K562 (cell line): ENCODE measurements around the gene RHOBTB3. TPM values are rescaled to one million over a fixed set of nuclear protein-coding genes. Genes with fewer than 3 reads are reported as not detected.
"Not testable (repeated sequence)": the region's sequence is repeated elsewhere in the genome, so short reads cannot be mapped to it uniquely, and the experiment has no call there.

ENCODE experiments used
- ATAC-seq: fragments of 200-7000 bp; cut with Tn5 transposase; 3 replicates; pipeline ENCODE4 v1.9.1; 2020; ENCODE audit warnings: moderate library complexity
- BruUV-seq: library from RNA; stranded (reverse); fragments of 400-500 nt; replicated peaks from 2 replicates; lab custom pipeline; 2021; lab: Mats Ljungman, UMichigan
- CTCF ChIA-PET: fragments of 300-600 bp; formaldehyde crosslinking; extraction: SDS; loops from one replicate; lab custom pipeline; 2021; ENCODE audit warnings: low intra/inter-chr PET ratio; lab: Yijun Ruan, JAX
- POLR2A ChIA-PET: fragments of 300-600, 350-650 bp; sonication (Branson Sonifier 250); formaldehyde crosslinking; extraction: SDS; loops from one replicate; lab custom pipeline; 2021; ENCODE audit warnings: antibody characterized with exemption, inconsistent platforms; lab: Yijun Ruan, JAX
- DNase-seq, 4 experiments: peaks; one replicate each; pipeline versions ENCODE4 v3.0.0 to v3.0.0-alpha.2; 2011 to 2018; ENCODE audit warnings: low spot score in 3 of 4, mixed read lengths in 3 of 4; ENCODE audit errors: extremely low read depth in 1 of 4
- FAIRE-seq: peaks from 2 replicates; lab custom pipeline; 2011; peaks lifted over from hg19 to GRCh38; lab: Jason Lieb, UNC
- H2AFZ ChIP-seq: 2 replicates; pipeline ENCODE4 v1.6.0; 2011; ENCODE audit warnings: low read depth, low read length, control low read depth, inconsistent platforms
- H3K27ac ChIP-seq: fragments of 200-600 bp; 3 replicates; pipeline ENCODE4 v1.8.0; 2011; ENCODE audit warnings: low read depth, mild to moderate bottlenecking, control low read depth, inconsistent platforms, low read length, moderate library complexity, mixed read lengths; ENCODE audit errors: extremely low read depth
- H3K27me3 ChIP-seq, 2 experiments: fragments of 300-600 bp in 1 of 2; 2 replicates in 1 of 2; 3 replicates in 1 of 2; pipeline versions ENCODE4 v1.6.0 to v1.8.0; 2011; ENCODE audit warnings: inconsistent platforms in 2 of 2, low read length in 2 of 2, mild to moderate bottlenecking in 1 of 2, mixed read lengths in 1 of 2, moderate library complexity in 1 of 2; ENCODE audit not compliant: control insufficient read depth in 2 of 2, insufficient read depth in 2 of 2
- H3K36me3 ChIP-seq: fragments of 300-600 bp; 3 replicates; pipeline ENCODE4 v1.8.0; 2011; ENCODE audit warnings: mild to moderate bottlenecking, low read length, inconsistent platforms; ENCODE audit not compliant: control insufficient read depth, insufficient read depth
- H3K4me1 ChIP-seq, 2 experiments: fragments of 200-600 bp in 1 of 2; replicated peaks in 1 of 2; 2 replicates in 1 of 2; 3 replicates in 1 of 2; pipeline versions ENCODE4 v1.5.1 to v1.8.0; 2011; ENCODE audit warnings: inconsistent platforms in 2 of 2, low read length in 2 of 2, mild to moderate bottlenecking in 1 of 2, mixed read lengths in 1 of 2, moderate library complexity in 1 of 2; ENCODE audit not compliant: control insufficient read depth in 2 of 2, insufficient read depth in 2 of 2
- H3K4me2 ChIP-seq: 2 replicates; pipeline ENCODE4 v1.6.1; 2011; ENCODE audit warnings: low read length, control low read depth, inconsistent platforms, mixed read lengths; ENCODE audit not compliant: insufficient read depth
- H3K4me3 ChIP-seq: fragments of 200-600 bp; sonication (generic), shearing (Covaris generic); 2 replicates; pipeline ENCODE4 v1.5.1; 2016; ENCODE audit warnings: control low read depth, inconsistent platforms
- H3K79me2 ChIP-seq: fragments of 200-600 bp; 3 replicates; pipeline ENCODE4 v1.8.0; 2011; ENCODE audit warnings: low read length, inconsistent platforms; ENCODE audit not compliant: control insufficient read depth, insufficient read depth
- H3K9ac ChIP-seq, 2 experiments: 2 replicates each; pipeline versions ENCODE4 v1.6.0 to v1.6.1; 2011; ENCODE audit warnings: low read depth in 2 of 2, low read length in 2 of 2, control low read depth in 1 of 2, inconsistent platforms in 1 of 2, mild to moderate bottlenecking in 1 of 2, mixed read lengths in 1 of 2; ENCODE audit not compliant: insufficient read depth in 1 of 2
- H3K9me1 ChIP-seq: one replicate; pipeline ENCODE4 v1.6.0; 2011; ENCODE audit warnings: inconsistent platforms, mild to moderate bottlenecking, low read length, moderate library complexity; ENCODE audit not compliant: control insufficient read depth, insufficient read depth
- H3K9me3 ChIP-seq: replicated peaks from 2 replicates; pipeline ENCODE4 v1.5.1; 2011; ENCODE audit warnings: low read depth, low read length, inconsistent platforms; ENCODE audit not compliant: control insufficient read depth, insufficient read depth
- H4K20me1 ChIP-seq: replicated peaks from 2 replicates; pipeline ENCODE4 v1.6.1; 2011; ENCODE audit warnings: low read length, inconsistent platforms, mixed read lengths; ENCODE audit not compliant: control insufficient read depth, insufficient read depth
- CHAMP1 ChIP-seq: fragments of 450-650 bp; IDR thresholded peaks from 2 replicates; pipeline ENCODE4 v1.6.1; 2016; ENCODE audit warnings: mild to moderate bottlenecking
- NRF1 ChIP-seq, 2 experiments: fragments of 450-650 bp; IDR thresholded peaks in 1 of 2; conservative IDR thresholded peaks in 1 of 2; 2 replicates each; pipeline ENCODE4 v1.6.1; 2014; ENCODE audit warnings: mild to moderate bottlenecking in 2 of 2
- SNRNP70 ChIP-seq: fragments of 200-400 bp; formaldehyde crosslinking; optimal IDR thresholded peaks from 2 replicates; pipeline ENCODE3; 2017; ENCODE audit warnings: low read depth, low read length
- ZNF124 ChIP-seq: sonication (generic); formaldehyde crosslinking; IDR thresholded peaks from 2 replicates; pipeline ENCODE4 v1.8.1; 2022; ENCODE audit warnings: missing genetic modification reagents
- WGBS: fragments of 100-300 bp; shearing (Covaris generic); methylation state at CpG from one replicate; pipeline ENCODE4 v1.1.6; 2016; ENCODE audit warnings: low coverage, mixed read lengths; ENCODE audit not compliant: insufficient coverage; ENCODE audit errors: missing lambda C conversion rate; 5-methylcytosine and 5-hydroxymethylcytosine counted together
- in situ Hi-C: fragments of 300-500 bp; cut with MboI; formaldehyde crosslinking; loops from 4 replicates; pipeline ENCODE4 v1.15.0; 2018; ENCODE audit warnings: inconsistent platforms, mixed read lengths
- intact Hi-C: fragments of 100-400 bp; cut with micrococcal nuclease; formaldehyde crosslinking; loops from 2 replicates; pipeline ENCODE4 v1.14.2; 2022
- polyA plus RNA-seq, 8 experiments: library from polyadenylated mRNA; depleted of rRNA in 4 of 8; stranded (reverse) in 5 of 8; unstranded in 3 of 8; fragments of >200 nt; fragmentation: Nextera tagmentation in 2 of 8; fragmentation: Illumina TruSeq in 1 of 8; extraction: Ambion mirVana in 2 of 8; extraction: Trizol in 1 of 8; gene quantifications; 2 replicates each; pipeline versions ENCODE4 v1.2.1 to v1.2.3, GENCODE V29; 2011 to 2014; ENCODE audit warnings: inconsistent platforms in 1 of 8, missing spikeins in 1 of 8
- total RNA-seq, 7 experiments: library from RNA; depleted of rRNA in 6 of 7; stranded (reverse); fragments of >200 nt in 6 of 7; fragmentation: Illumina TruSeq in 2 of 7; extraction: Trizol in 2 of 7; gene quantifications; 2 replicates each; pipeline versions ENCODE4 v1.2.1 to v1.2.3, GENCODE V29; 2011 to 2021; ENCODE audit warnings: low replicate concordance in 1 of 7
- TF ChIP-seq, protein P1 (sequence below): fragments of 200-800 bp; sonication (Bioruptor generic); IDR thresholded peaks from 2 replicates; pipeline ENCODE4 v1.6.1; 2017; ENCODE audit warnings: missing genetic modification characterization, missing compliant biosample characterization

RHOBTB3 gene
- total and polyA plus RNA-seq, 9 of the 15 experiments (the other 6 are each of a cell fraction or from before 2014, with no cell fraction given), result 39.7 to 143 (median 115) TPM

DNA sequence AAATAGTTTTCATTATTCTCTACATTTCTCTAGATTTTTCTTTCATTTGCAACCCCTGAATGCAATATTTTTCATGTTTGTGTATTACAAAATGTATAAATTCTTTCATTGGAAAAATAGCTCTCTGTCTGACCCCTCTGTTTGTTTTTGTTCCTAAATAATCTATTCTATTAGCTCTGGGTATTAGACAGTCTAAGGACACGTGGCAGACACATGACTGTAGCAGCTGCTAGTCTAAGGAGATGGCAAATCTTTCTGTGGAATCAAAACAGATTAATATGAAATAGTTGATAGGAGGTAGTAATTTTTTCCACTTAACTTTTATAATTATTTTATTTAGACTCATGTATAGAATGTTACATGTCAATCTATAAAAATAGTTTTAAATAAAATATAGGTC, 27.0 kb upstream of the RHOBTB3 start (continued):
- TF ChIP-seq SNRNP70 (no peak), ZNF124 (no peak)

- intact Hi-C loops, CTCF ChIA-PET, H3K27ac ChIP-seq, H3K27me3 ChIP-seq, in situ Hi-C loops, H3K36me3 ChIP-seq, H3K79me2 ChIP-seq, H3K9me1 ChIP-seq, H4K20me1 ChIP-seq, H3K4me3 ChIP-seq, H3K9ac ChIP-seq, BruUV-seq, H3K4me2 ChIP-seq, H3K9me3 ChIP-seq: not testable (repeated sequence)
- Histone ChIP-seq H3K4me1 (peaks cover 6 to 24% of the 10 kb centered on the region in 2 experiments; a peak in 4 of 5 replicates), H2AFZ (peak overlapping the region; percentile 24; the same call in 1 of the 2 replicates)
- WGBS, result 43% methylated on average over 4 of the region's 5 CpGs
- FAIRE-seq (peak; percentile 90), ATAC-seq (peak; percentile 55), DNase-seq (peak in 1 of 4 experiments; percentile 60)
- TF ChIP-seq CHAMP1, result 0 out of 2 replicates have a peak, but pooled peaks have one; percentile 22
- 0 out of 4 replicates have a peak, but pooled peaks of 1 of the 2 experiments have one; percentile 16 for TF ChIP-seq NRF1 (conservative IDR thresholded peaks at IDR 0.05 in 1 of 2, IDR thresholded peaks at IDR 0.05 in 1 of 2)
- TF ChIP-seq, protein P1, sequence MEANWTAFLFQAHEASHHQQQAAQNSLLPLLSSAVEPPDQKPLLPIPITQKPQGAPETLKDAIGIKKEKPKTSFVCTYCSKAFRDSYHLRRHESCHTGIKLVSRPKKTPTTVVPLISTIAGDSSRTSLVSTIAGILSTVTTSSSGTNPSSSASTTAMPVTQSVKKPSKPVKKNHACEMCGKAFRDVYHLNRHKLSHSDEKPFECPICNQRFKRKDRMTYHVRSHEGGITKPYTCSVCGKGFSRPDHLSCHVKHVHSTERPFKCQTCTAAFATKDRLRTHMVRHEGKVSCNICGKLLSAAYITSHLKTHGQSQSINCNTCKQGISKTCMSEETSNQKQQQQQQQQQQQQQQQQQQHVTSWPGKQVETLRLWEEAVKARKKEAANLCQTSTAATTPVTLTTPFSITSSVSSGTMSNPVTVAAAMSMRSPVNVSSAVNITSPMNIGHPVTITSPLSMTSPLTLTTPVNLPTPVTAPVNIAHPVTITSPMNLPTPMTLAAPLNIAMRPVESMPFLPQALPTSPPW (CRISPR knock-in tag), result peak; percentile 29; the same call in 1 of the 2 replicates
- POLR2A ChIA-PET, result interaction anchor here (0.6 to 1.4 kb wide), 3 partner anchors 12 to 34 kb away, joined by 3 to 5 read pairs (median 3); partner anchors contain the start of gene RHOBTB3
These were observed 24.9 kb upstream of the RHOBTB3 start for GRCh38 chr5:95706196-95706595.
